ENCODE results near the gene CAMK2D. TPM values are rescaled to one million over a fixed set of nuclear protein-coding genes. Genes with fewer than 3 reads are reported as not detected.
A peak's percentile ranks its signal among the peaks of the same experiment; 100 is the strongest.

Gene CAMK2D
- total and polyA plus RNA-seq, 10 donors = 5.9 to 44.2 (median 33.3) TPM

GRCh38 chr4:113503691-113504090, 257.8 kb downstream of the CAMK2D start:
- no peaks in the 10 kb centered on the region for H3K9me3 ChIP-seq
- intact Hi-C loops (cut with DNase I; ENCODE audit: low total_unique reads) = no loop called here

GRCh38 chr4:113502906-113503305, 258.6 kb downstream of the CAMK2D start:
- no peak for DNase-seq
- Histone ChIP-seq H3K27ac (peak overlapping the region in 1 of 8 donors; percentile 21), H3K9me3 (no peaks in the 10 kb centered on the region), H3K27me3 (replicated peaks in 1 of 7) (no peaks in the 10 kb centered on the region), H3K36me3 (peaks cover 0 to 57% (median 5%) of the 10 kb centered on the region in 6 donors), H3K4me1 (no peaks in the 10 kb centered on the region), H3K4me3 (no peak overlapping the region)
- WGBS, 5 donors = 78 to 87% (median 83%) methylated on average over 3 of the region's 3 CpGs
- TF ChIP-seq POLR2AphosphoS5 (IDR thresholded peaks at IDR 0.05) (no peak), POLR2A (IDR thresholded peaks at IDR 0.05) (no peak), CTCF (IDR thresholded peaks at IDR 0.05 in 8 of 11, conservative IDR thresholded peaks at IDR 0.05 in 3 of 11) (no peak)
- intact Hi-C loops (cut with DNase I; ENCODE audit: low total_unique reads) = no loop called here

More at GRCh38 chr4:113503691-113504090, 257.8 kb downstream of the CAMK2D start:
- H3K4me3 ChIP-seq = no peak overlapping the region
- TF ChIP-seq CTCF (IDR thresholded peaks at IDR 0.05 in 8 of 11, conservative IDR thresholded peaks at IDR 0.05 in 3 of 11) (no peak), POLR2AphosphoS5 (IDR thresholded peaks at IDR 0.05) (no peak), POLR2A (IDR thresholded peaks at IDR 0.05) (no peak)
- H3K27me3 ChIP-seq (replicated peaks in 1 of 7) = no peaks in the 10 kb centered on the region
- no peak for DNase-seq
- peaks cover 0 to 58% (median 5%) of the 10 kb centered on the region in 6 donors for H3K36me3 ChIP-seq
- no peak overlapping the region for H3K27ac ChIP-seq
- no peaks in the 10 kb centered on the region for H3K4me1 ChIP-seq

- Histone ChIP-seq H3K9me3 (no peaks in the 10 kb centered on the region), H3K4me1 (no peaks in the 10 kb centered on the region), H3K27me3 (replicated peaks in 1 of 7) (no peaks in the 10 kb centered on the region), H3K36me3 (peaks cover 0 to 57% (median 5%) of the 10 kb centered on the region in 6 donors), H3K4me3 (no peak overlapping the region), H3K27ac (peak overlapping the region in 1 of 8 donors; percentile 21)
- intact Hi-C loops (cut with DNase I; ENCODE audit: low total_unique reads) = no loop called here
- TF ChIP-seq POLR2A (IDR thresholded peaks at IDR 0.05) (no peak), POLR2AphosphoS5 (IDR thresholded peaks at IDR 0.05) (no peak), CTCF (IDR thresholded peaks at IDR 0.05 in 8 of 11, conservative IDR thresholded peaks at IDR 0.05 in 3 of 11) (no peak)
- 78 to 94% (median 89%) methylated on average over 1 of the region's 1 CpG for WGBS, 5 donors
- DNase-seq = no peak
Measured at GRCh38 chr4:113502476-113502875, 259.1 kb downstream of the CAMK2D start.

DNA sequence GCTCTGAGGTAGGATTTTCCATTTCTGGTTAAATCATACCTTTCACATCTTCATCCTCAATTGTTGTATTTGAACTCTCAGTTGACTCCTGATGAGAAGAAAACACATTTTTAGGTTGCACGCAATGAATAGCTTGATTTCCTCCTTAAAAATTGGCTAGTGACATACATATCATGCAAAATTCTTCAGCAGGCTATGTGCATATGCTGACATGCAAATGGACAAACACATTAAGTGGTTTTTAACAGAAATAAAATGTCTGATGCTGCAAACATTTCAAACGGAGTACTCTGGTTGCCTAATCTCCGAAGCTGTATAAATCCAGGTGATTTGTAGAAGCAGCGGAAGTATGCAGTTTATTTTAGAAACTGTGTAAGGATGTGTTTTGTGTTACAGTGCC, 261.1 kb downstream of the CAMK2D start:
- intact Hi-C loops (cut with DNase I; ENCODE audit: low total_unique reads) = no loop called here
- Histone ChIP-seq H3K36me3 (peaks cover 0 to 60% (median 5%) of the 10 kb centered on the region in 6 donors), H3K27me3 (replicated peaks in 1 of 7) (no peaks in the 10 kb centered on the region), H3K27ac (no peak overlapping the region), H3K4me3 (no peak overlapping the region), H3K9me3 (no peaks in the 10 kb centered on the region), H3K4me1 (no peaks in the 10 kb centered on the region)
- DNase-seq = no peak
- no peak for TF ChIP-seq CTCF (IDR thresholded peaks at IDR 0.05 in 8 of 11, conservative IDR thresholded peaks at IDR 0.05 in 3 of 11)
- no peak for TF ChIP-seq POLR2A (IDR thresholded peaks at IDR 0.05)
- TF ChIP-seq POLR2AphosphoS5 (IDR thresholded peaks at IDR 0.05) = no peak
- 92 to 98% (median 95%) methylated on average over 4 of the region's 4 CpGs for WGBS, 5 donors
